22Rv1 (cell line): ENCODE data around the gene SOX4.

Experiments used
- CTCF ChIP-seq: fragments of 450-650 bp; IDR thresholded peaks from 2 replicates; pipeline ENCODE4 v1.5.1; 2017; ENCODE audit warnings: mild to moderate bottlenecking
- ZFX ChIP-seq: fragments of 450-650 bp; IDR thresholded peaks from 2 replicates; pipeline ENCODE4 v1.6.1; 2017; ENCODE audit warnings: antibody characterized with exemption, borderline replicate concordance

GRCh38 chr6:21582651-21583050, 10.9 kb upstream of the SOX4 start:
- TF ChIP-seq CTCF: no peak
- no peak for TF ChIP-seq ZFX
